Upper lobe of right lung (tissue), 1 donor: Measurements from ENCODE around the gene GABRG3. TPM values are rescaled to one million over a fixed set of nuclear protein-coding genes. Genes with fewer than 3 reads are reported as not detected.

Source experiments
- ATAC-seq: fragments of 200-7000 bp; cut with Tn5 transposase; one replicate; pipeline ENCODE4 v1.9.1; 2020; ENCODE audit warnings: mild to moderate bottlenecking, moderate library complexity
- DNase-seq: peaks from one replicate; pipeline ENCODE4 v3.0.0-alpha.2; 2020
- H3K27ac ChIP-seq: fragments of 200-600 bp; one replicate; pipeline ENCODE4 v1.8.0; 2022
- H3K27me3 ChIP-seq: fragments of 200-600 bp; one replicate; pipeline ENCODE4 v1.8.0; 2022; ENCODE audit warnings: mild to moderate bottlenecking
- H3K36me3 ChIP-seq: fragments of 200-600 bp; one replicate; pipeline ENCODE4 v1.8.0; 2022
- H3K4me1 ChIP-seq: fragments of 200-600 bp; one replicate; pipeline ENCODE4 v1.8.0; 2022
- H3K4me3 ChIP-seq: fragments of 200-600 bp; one replicate; pipeline ENCODE4 v1.8.0; 2022; ENCODE audit warnings: mild to moderate bottlenecking
- H3K9me3 ChIP-seq: fragments of 200-600 bp; one replicate; pipeline ENCODE4 v1.8.0; 2022
- intact Hi-C: fragments of 100-400 bp; cut with DNase I; formaldehyde crosslinking; loops from one replicate; pipeline ENCODE4 v1.11.0; 2022
- total RNA-seq: library from RNA; stranded (reverse); fragmentation: NEBNext Ultra II Directional; extraction: Animal tissue kit (Norgen Biotek cat#: 25700); gene quantifications from one replicate; pipeline ENCODE4 v1.2.1, GENCODE V29; 2021
- TF ChIP-seq, protein P1 (sequence below): fragments of 200-600 bp; IDR thresholded peaks from one replicate; pipeline ENCODE4 v1.8.0; 2022; ENCODE audit warnings: antibody characterized with exemption
- donor health status: DM: no; HTN: yes; CAD: no; lungs with severe emphysema.

Gene GABRG3
- total RNA-seq, 1 donor from 2014 or later: not detected

DNA sequence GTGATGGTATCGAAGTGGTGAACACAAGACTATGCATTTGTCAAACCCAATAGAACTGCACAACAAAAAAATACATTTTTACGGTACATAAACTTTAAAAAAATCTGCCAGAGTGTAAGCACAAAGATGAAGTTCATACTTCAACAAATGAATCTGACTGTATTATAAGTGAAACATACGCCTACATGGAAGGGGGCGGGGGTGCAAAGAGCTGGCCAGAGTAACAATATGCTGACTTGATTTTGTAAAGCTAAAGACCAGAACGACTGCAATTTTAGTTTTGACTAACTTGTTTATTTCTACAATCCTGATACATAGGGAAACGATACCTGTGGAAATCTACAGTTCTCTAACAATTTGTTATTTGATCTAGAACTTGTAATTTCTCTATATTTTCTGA, 426.0 kb downstream of the GABRG3 start:
- H3K36me3 ChIP-seq: no peaks in the 10 kb centered on the region
- no peaks in the 10 kb centered on the region for H3K9me3 ChIP-seq
- intact Hi-C loops: no loop called here
- TF ChIP-seq, protein P1, sequence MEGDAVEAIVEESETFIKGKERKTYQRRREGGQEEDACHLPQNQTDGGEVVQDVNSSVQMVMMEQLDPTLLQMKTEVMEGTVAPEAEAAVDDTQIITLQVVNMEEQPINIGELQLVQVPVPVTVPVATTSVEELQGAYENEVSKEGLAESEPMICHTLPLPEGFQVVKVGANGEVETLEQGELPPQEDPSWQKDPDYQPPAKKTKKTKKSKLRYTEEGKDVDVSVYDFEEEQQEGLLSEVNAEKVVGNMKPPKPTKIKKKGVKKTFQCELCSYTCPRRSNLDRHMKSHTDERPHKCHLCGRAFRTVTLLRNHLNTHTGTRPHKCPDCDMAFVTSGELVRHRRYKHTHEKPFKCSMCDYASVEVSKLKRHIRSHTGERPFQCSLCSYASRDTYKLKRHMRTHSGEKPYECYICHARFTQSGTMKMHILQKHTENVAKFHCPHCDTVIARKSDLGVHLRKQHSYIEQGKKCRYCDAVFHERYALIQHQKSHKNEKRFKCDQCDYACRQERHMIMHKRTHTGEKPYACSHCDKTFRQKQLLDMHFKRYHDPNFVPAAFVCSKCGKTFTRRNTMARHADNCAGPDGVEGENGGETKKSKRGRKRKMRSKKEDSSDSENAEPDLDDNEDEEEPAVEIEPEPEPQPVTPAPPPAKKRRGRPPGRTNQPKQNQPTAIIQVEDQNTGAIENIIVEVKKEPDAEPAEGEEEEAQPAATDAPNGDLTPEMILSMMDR: no peak
- ATAC-seq (no peak), DNase-seq (no peak)
- H3K27me3 ChIP-seq: no peaks in the 10 kb centered on the region
- no peak overlapping the region for H3K27ac ChIP-seq
- H3K4me3 ChIP-seq: no peak overlapping the region
- no peaks in the 10 kb centered on the region for H3K4me1 ChIP-seq

- intact Hi-C loops: no loop called here
- DNase-seq: no peak
- H3K4me3 ChIP-seq: no peak overlapping the region
- no peaks in the 10 kb centered on the region for H3K9me3 ChIP-seq
- H3K27me3 ChIP-seq: no peaks in the 10 kb centered on the region
- TF ChIP-seq, protein P1: no peak
- H3K4me1 ChIP-seq: no peaks in the 10 kb centered on the region
- no peak for ATAC-seq
- no peaks in the 10 kb centered on the region for H3K36me3 ChIP-seq
- no peak overlapping the region for H3K27ac ChIP-seq
Observed at GRCh38 chr15:27398631-27399161, 427.7 kb downstream of the GABRG3 start.

GRCh38 chr15:27399241-27399640, 428.3 kb downstream of the GABRG3 start:
- no peak for DNase-seq
- no peaks in the 10 kb centered on the region for H3K27me3 ChIP-seq
- H3K4me1 ChIP-seq: no peaks in the 10 kb centered on the region
- TF ChIP-seq, protein P1: no peak
- H3K9me3 ChIP-seq: no peaks in the 10 kb centered on the region
- no peaks in the 10 kb centered on the region for H3K36me3 ChIP-seq
- no peak for ATAC-seq
- intact Hi-C loops: no loop called here
- H3K4me3 ChIP-seq: no peak overlapping the region
- H3K27ac ChIP-seq: no peak overlapping the region

DNA sequence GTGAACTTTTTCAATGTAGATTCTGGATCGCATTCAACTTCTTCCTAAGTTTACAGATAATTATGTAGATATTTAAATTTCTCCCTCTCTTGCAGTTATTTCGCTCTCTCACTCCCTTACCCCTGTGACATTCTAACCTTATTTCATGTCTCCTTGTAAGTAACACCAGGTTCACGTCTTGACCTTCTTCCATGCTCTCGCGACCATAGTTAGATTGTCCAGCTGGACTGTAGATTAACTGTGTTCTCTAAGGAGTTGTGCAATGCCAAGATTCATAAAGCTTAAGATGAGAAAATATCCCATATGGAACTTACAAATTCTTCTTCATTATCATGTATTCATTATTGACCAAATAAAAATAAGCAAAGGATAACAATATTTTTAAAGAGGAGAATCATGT, 430.5 kb downstream of the GABRG3 start:
- no peak overlapping the region for H3K27ac ChIP-seq
- no peaks in the 10 kb centered on the region for H3K27me3 ChIP-seq
- no peaks in the 10 kb centered on the region for H3K9me3 ChIP-seq
- ATAC-seq (no peak), DNase-seq (no peak)
- H3K36me3 ChIP-seq: no peaks in the 10 kb centered on the region
- TF ChIP-seq, protein P1: no peak
- H3K4me3 ChIP-seq: no peak overlapping the region
- no peaks in the 10 kb centered on the region for H3K4me1 ChIP-seq
- intact Hi-C loops: no loop called here

DNA sequence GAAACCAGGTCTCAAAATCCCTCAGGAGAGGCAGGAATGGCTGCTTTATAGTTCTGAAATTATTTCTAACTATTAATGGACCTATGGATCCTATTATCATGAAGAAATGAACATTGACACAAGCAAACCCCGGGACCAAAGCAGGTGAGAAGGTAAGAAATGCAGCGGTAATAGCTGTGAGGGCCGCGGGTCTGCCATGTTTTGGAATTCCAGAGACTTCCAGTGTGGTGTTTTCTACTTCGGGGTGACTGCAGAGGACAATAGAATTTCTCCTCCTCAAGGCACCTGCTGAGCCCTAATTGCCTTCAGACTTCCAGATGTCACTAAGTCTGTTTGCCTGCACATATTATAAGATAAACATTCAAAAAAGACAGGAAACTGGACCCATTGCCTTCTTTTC, 437.4 kb downstream of the GABRG3 start:
- intact Hi-C loops: no loop called here
- ATAC-seq (no peak), DNase-seq (no peak)
- Histone ChIP-seq H3K27me3 (no peaks in the 10 kb centered on the region), H3K9me3 (no peaks in the 10 kb centered on the region), H3K4me3 (no peak overlapping the region), H3K36me3 (no peaks in the 10 kb centered on the region), H3K27ac (no peak overlapping the region), H3K4me1 (no peaks in the 10 kb centered on the region)
- TF ChIP-seq, protein P1: no peak
